SK-N-SH (cell line): ENCODE results near the gene RAB11FIP5.

Source experiments
- CTCF ChIP-seq: fragments of 200-600 bp; sonication (generic); IDR thresholded peaks from 2 replicates; pipeline ENCODE4 v1.6.1; 2017; ENCODE audit warnings: antibody characterized with exemption, mild to moderate bottlenecking, moderate library complexity
- EP300 ChIP-seq, 2 experiments: IDR thresholded peaks; 2 replicates each; pipeline versions ENCODE4 v1.4.0 to v1.6.1; 2012; ENCODE audit warnings: borderline replicate concordance in 1 of 2, low read depth in 1 of 2, low read length in 1 of 2
- EZH2phosphoT487 ChIP-seq: fragments of 200-600 bp; sonication (generic); IDR thresholded peaks from 2 replicates; pipeline ENCODE4 v1.6.1; 2017; ENCODE audit warnings: low read depth, mixed run types, mild to moderate bottlenecking, antibody characterized with exemption, moderate library complexity, borderline replicate concordance
- FOXJ3 ChIP-seq: sonication (generic); formaldehyde crosslinking; IDR thresholded peaks from 2 replicates; pipeline ENCODE4 v1.5.1; 2020; ENCODE audit warnings: mild to moderate bottlenecking, missing genetic modification reagents
- GABPA ChIP-seq: IDR thresholded peaks from 2 replicates; pipeline ENCODE4 v1.4.0; 2012; ENCODE audit warnings: low read depth, mild to moderate bottlenecking
- MAX ChIP-seq: IDR thresholded peaks from 2 replicates; pipeline ENCODE4 v1.4.0; 2012; ENCODE audit warnings: low read depth
- RCOR1 ChIP-seq: fragments of 150-350 bp; IDR thresholded peaks from 2 replicates; pipeline ENCODE4 v1.6.1; 2017; ENCODE audit warnings: antibody characterized with exemption, low read length
- TCF12 ChIP-seq: IDR thresholded peaks from 2 replicates; pipeline ENCODE4 v1.4.0; 2012
- YY1 ChIP-seq: IDR thresholded peaks from 2 replicates; pipeline ENCODE4 v1.4.0; 2012; ENCODE audit warnings: low read depth, mild to moderate bottlenecking

GRCh38 chr2:73089270-73090030 lies 23.3 kb downstream of the RAB11FIP5 start:
- TF ChIP-seq GABPA (no peak), MAX (no peak; the same call in 1 of the 2 replicates), EZH2phosphoT487 (no peak), EP300 (IDR thresholded peaks at IDR 0.05; ENCODE audit: borderline replicate concordance in 1 of 2, low read depth in 1 of 2, low read length in 1 of 2) (no peak), CTCF (no peak), TCF12 (peak; percentile 72), FOXJ3 (no peak), YY1 (no peak), RCOR1 (no peak)
